Upper lobe of right lung (tissue), 1 donor: Measurements from ENCODE around the gene VGF. TPM values are rescaled to one million over a fixed set of nuclear protein-coding genes. Genes with fewer than 3 reads are reported as not detected.

Source experiments
- ATAC-seq: fragments of 200-7000 bp; cut with Tn5 transposase; one replicate; pipeline ENCODE4 v1.9.1; 2020; ENCODE audit warnings: mild to moderate bottlenecking, moderate library complexity
- DNase-seq: peaks from one replicate; pipeline ENCODE4 v3.0.0-alpha.2; 2020
- H3K27ac ChIP-seq: fragments of 200-600 bp; one replicate; pipeline ENCODE4 v1.8.0; 2022
- H3K27me3 ChIP-seq: fragments of 200-600 bp; one replicate; pipeline ENCODE4 v1.8.0; 2022; ENCODE audit warnings: mild to moderate bottlenecking
- H3K36me3 ChIP-seq: fragments of 200-600 bp; one replicate; pipeline ENCODE4 v1.8.0; 2022
- H3K4me1 ChIP-seq: fragments of 200-600 bp; one replicate; pipeline ENCODE4 v1.8.0; 2022
- H3K4me3 ChIP-seq: fragments of 200-600 bp; one replicate; pipeline ENCODE4 v1.8.0; 2022; ENCODE audit warnings: mild to moderate bottlenecking
- H3K9me3 ChIP-seq: fragments of 200-600 bp; one replicate; pipeline ENCODE4 v1.8.0; 2022
- CTCF ChIP-seq: fragments of 200-600 bp; IDR thresholded peaks from one replicate; pipeline ENCODE4 v1.8.0; 2022; ENCODE audit warnings: antibody characterized with exemption
- intact Hi-C: fragments of 100-400 bp; cut with DNase I; formaldehyde crosslinking; loops from one replicate; pipeline ENCODE4 v1.11.0; 2022
- total RNA-seq: library from RNA; stranded (reverse); fragmentation: NEBNext Ultra II Directional; extraction: Animal tissue kit (Norgen Biotek cat#: 25700); gene quantifications from one replicate; pipeline ENCODE4 v1.2.1, GENCODE V29; 2021
- donor health status: DM: no; HTN: yes; CAD: no; lungs with severe emphysema.

VGF gene
- total RNA-seq, 1 donor from 2014 or later: not detected

- no peak overlapping the region for H3K4me3 ChIP-seq
- intact Hi-C loops: no loop called here
- no peak for DNase-seq
- no peak for TF ChIP-seq CTCF
- peaks cover 41% of the 10 kb centered on the region for H3K4me1 ChIP-seq
- H3K27ac ChIP-seq: no peak overlapping the region
- H3K36me3 ChIP-seq: no peaks in the 10 kb centered on the region
- H3K9me3 ChIP-seq: no peaks in the 10 kb centered on the region
- ATAC-seq: no peak
- peaks cover 92% of the 10 kb centered on the region for H3K27me3 ChIP-seq
Observed at GRCh38 chr7:101166909-101167644, 1.7 kb upstream of the VGF start.

- TF ChIP-seq CTCF: no peak
- no peak overlapping the region for H3K4me3 ChIP-seq
- no peak overlapping the region for H3K27ac ChIP-seq
- no peak for ATAC-seq
- no peak for DNase-seq
- H3K27me3 ChIP-seq: peaks cover 87% of the 10 kb centered on the region
- intact Hi-C loops: no loop called here
- H3K9me3 ChIP-seq: no peaks in the 10 kb centered on the region
- no peaks in the 10 kb centered on the region for H3K36me3 ChIP-seq
- peaks cover 38% of the 10 kb centered on the region for H3K4me1 ChIP-seq
Observed at GRCh38 chr7:101166648-101166908, 1.2 kb upstream of the VGF start.

- no peaks in the 10 kb centered on the region for H3K36me3 ChIP-seq
- TF ChIP-seq CTCF: no peak
- DNase-seq (no peak), ATAC-seq (no peak)
- intact Hi-C loops: no loop called here
- peaks cover 38% of the 10 kb centered on the region for H3K4me1 ChIP-seq
- H3K9me3 ChIP-seq: no peaks in the 10 kb centered on the region
- H3K27me3 ChIP-seq: peaks cover 82% of the 10 kb centered on the region
- H3K4me3 ChIP-seq: no peak overlapping the region
- no peak overlapping the region for H3K27ac ChIP-seq
Observed at GRCh38 chr7:101165958-101166647, 734 bp upstream of the VGF start.

GRCh38 chr7:101164071-101164840 is 1.1 kb downstream of the VGF start:
- DNase-seq (no peak), ATAC-seq (no peak)
- Histone ChIP-seq H3K27me3 (peaks cover 64% of the 10 kb centered on the region), H3K4me1 (peaks cover 30% of the 10 kb centered on the region), H3K27ac (no peak overlapping the region), H3K9me3 (no peaks in the 10 kb centered on the region), H3K36me3 (peaks cover 3% of the 10 kb centered on the region), H3K4me3 (peak overlapping the region; percentile 37)
- intact Hi-C loops: no loop called here
- no peak for TF ChIP-seq CTCF

- intact Hi-C loops: no loop called here
- Histone ChIP-seq H3K4me3 (peak overlapping the region; percentile 37), H3K36me3 (peaks cover 11% of the 10 kb centered on the region), H3K27me3 (peaks cover 56% of the 10 kb centered on the region), H3K27ac (no peak overlapping the region), H3K4me1 (peaks cover 30% of the 10 kb centered on the region), H3K9me3 (no peaks in the 10 kb centered on the region)
- no peak for ATAC-seq
- TF ChIP-seq CTCF: no peak
- DNase-seq: no peak
Observed at GRCh38 chr7:101163279-101164070, 1.9 kb downstream of the VGF start.
